ENCODE data around the gene TC2N. TPM values are rescaled to one million over a fixed set of nuclear protein-coding genes. Genes with fewer than 3 reads are reported as not detected.

The TC2N gene
- total RNA-seq, 1 donor from 2014 or later, result 1.7 TPM

DNA sequence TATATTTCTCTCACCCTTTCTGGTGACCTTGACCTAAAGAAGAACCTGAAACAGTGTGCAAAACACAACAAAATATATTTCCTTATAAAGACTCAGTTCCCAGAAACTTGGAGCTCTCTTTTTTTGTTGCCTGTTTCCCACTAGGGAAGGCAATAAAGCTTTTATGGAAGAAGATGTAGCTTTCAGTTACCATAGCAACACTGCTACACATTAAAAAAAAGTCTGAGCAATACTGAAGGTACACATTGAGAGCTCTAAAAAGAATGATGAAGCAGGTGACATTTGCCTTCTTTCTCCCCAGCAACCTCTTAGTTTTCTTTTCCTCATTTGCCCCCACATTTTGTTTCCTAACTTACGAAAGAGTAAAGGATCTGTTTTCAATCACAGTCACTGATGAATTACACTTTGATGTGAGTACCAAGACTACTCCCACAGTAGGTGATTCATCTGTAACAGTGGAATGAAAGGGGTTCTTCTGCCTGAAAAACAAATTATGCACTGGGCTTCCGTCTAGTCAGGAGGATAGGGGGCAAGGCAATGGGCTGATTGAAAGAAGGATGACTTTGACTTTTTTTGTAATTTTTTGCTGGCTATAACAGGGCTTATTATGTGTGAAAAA lies 134.4 kb downstream of the TC2N start:
- intact Hi-C loops (cut with DNase I), result no loop called here
- no peak for DNase-seq (ENCODE audit: low spot score)

- intact Hi-C loops (cut with DNase I), result no loop called here
- no peak for DNase-seq (ENCODE audit: low spot score)
Measured at GRCh38 chr14:91732439-91732838, 134.9 kb downstream of the TC2N start.

DNA sequence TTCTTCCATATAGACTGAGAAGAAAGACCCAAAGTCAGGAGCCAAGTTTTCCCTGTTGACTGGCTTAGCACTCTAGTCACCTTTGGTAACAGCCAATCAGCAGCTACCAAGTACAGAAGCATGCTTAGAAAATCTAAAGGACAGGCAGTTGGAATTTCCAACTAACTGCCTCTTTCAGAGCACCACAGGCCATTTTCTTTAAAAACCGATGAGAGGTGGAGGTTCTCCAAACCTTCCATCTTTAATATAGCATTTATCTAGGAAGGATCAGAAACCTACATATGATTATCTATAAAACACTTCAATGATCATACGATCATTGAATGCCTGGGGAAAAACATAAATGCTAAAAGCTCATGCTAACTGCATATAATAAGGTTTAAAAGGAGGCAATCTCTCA lies 135.3 kb downstream of the TC2N start, which contains the start of gene CATSPERB:
Gene CATSPERB (minus strand): TSS at position 101 of the 400 bp plus-strand sequence. CDS start 2,607 bp downstream, outside the sequence.
- intact Hi-C loops (cut with DNase I), result no loop called here
- no peak for DNase-seq (ENCODE audit: low spot score)

DNA sequence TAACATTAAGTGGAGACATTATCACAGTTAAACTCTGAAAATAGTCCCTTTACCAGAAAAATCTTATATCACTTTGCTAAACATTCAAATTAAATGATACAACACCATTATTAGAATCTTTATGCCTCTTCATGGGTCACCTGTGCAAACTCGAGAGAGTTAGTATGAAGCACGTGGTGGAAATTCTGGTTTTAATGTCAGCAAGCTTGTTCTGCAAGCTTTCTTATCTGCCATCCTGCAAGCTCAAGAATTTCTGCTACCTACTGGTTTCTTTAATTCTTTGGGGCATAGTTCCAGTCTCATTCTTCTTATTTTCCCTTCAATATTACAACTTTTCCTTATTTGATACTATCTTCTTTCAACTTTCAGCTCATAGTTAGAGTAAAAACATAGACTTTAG lies 136.3 kb downstream of the TC2N start:
- no peak for DNase-seq (ENCODE audit: low spot score)
- intact Hi-C loops (cut with DNase I), result no loop called here

GRCh38 chr14:91729756-91730155 lies 137.6 kb downstream of the TC2N start:
- DNase-seq (ENCODE audit: low spot score), result no peak
- intact Hi-C loops (cut with DNase I), result no loop called here

Other genes with a start within 250 kb of the TC2N start
- 0.97 TPM for gene CATSPERB, start 135.4 kb downstream of the TC2N start, total RNA-seq
- 31.8 TPM for gene FBLN5, start 80.2 kb upstream of the TC2N start, total RNA-seq
- 68.0 TPM for gene TRIP11, start 172.5 kb upstream of the TC2N start, total RNA-seq
- gene ATXN3, start 239.0 kb upstream of the TC2N start, total RNA-seq, result 17.6 TPM